Thymus (tissue), 11 donors: ENCODE results near the gene TNC. TPM values are rescaled to one million over a fixed set of nuclear protein-coding genes. Genes with fewer than 3 reads are reported as not detected.
A peak's percentile ranks its signal among the peaks of the same experiment; 100 is the strongest.

Experiments
- DNase-seq, 9 donors: peaks; one replicate each; pipeline ENCODE4 v3.0.0-alpha.2; 2013; ENCODE audit warnings: low spot score in 9 of 9, low read depth in 6 of 9, missing footprints in 1 of 9
- H3K27ac ChIP-seq, 2 donors: one replicate each; pipeline ENCODE4 v1.5.1; 2013; ENCODE audit warnings: control low read depth in 1 of 2, low read depth in 1 of 2, low read length in 1 of 2, mild to moderate bottlenecking in 1 of 2, moderate library complexity in 1 of 2
- H3K27me3 ChIP-seq, 2 donors: one replicate each; pipeline ENCODE4 v1.5.1; 2013; ENCODE audit warnings: low read length in 1 of 2; ENCODE audit not compliant: control insufficient read depth in 2 of 2, insufficient read depth in 1 of 2
- H3K36me3 ChIP-seq, 2 donors: one replicate each; pipeline ENCODE4 v1.5.1; 2013; ENCODE audit warnings: low read length in 1 of 2, mild to moderate bottlenecking in 1 of 2, moderate library complexity in 1 of 2; ENCODE audit not compliant: control insufficient read depth in 2 of 2, insufficient read depth in 2 of 2
- H3K4me1 ChIP-seq, 2 donors: one replicate each; pipeline ENCODE4 v1.5.1; 2013; ENCODE audit warnings: low read length in 2 of 2; ENCODE audit not compliant: control insufficient read depth in 2 of 2, insufficient read depth in 2 of 2
- H3K4me3 ChIP-seq, 2 donors: one replicate each; pipeline ENCODE4 v1.5.1; 2013; ENCODE audit warnings: low read length in 2 of 2, control low read depth in 1 of 2, mild to moderate bottlenecking in 1 of 2
- H3K9me3 ChIP-seq, 2 donors: one replicate each; pipeline ENCODE4 v1.5.1; 2013; ENCODE audit warnings: low read length in 1 of 2, mild to moderate bottlenecking in 1 of 2; ENCODE audit not compliant: control insufficient read depth in 2 of 2, insufficient read depth in 1 of 2
- WGBS: extraction: QIAGEN DNeasy Blood & Tissue Kit; methylation state at CpG from one replicate; pipeline ENCODE4 v1.1.7; 2013; 5-methylcytosine and 5-hydroxymethylcytosine counted together
- polyA plus RNA-seq: library from polyadenylated mRNA; stranded (reverse); fragments of 200-250 nt; gene quantifications from one replicate; pipeline ENCODE4 v1.2.3, GENCODE V29; 2013
- total RNA-seq: library from RNA; stranded (reverse); fragments of 120-200 nt; gene quantifications from one replicate; pipeline ENCODE4 v1.2.4, GENCODE V29; 2013
- donor health status: healthy.

TNC gene
- total and polyA plus RNA-seq, 2 donors: 11.0 to 31.5 TPM

- 86% methylated on average over 8 of the region's 8 CpGs for WGBS
- Histone ChIP-seq H3K27me3 (no peaks in the 10 kb centered on the region), H3K4me1 (no peaks in the 10 kb centered on the region), H3K27ac (peak overlapping the region in 1 of 2 donors; percentile 42), H3K9me3 (no peaks in the 10 kb centered on the region), H3K4me3 (no peak overlapping the region), H3K36me3 (no peaks in the 10 kb centered on the region)
- no peak for DNase-seq
These were observed 99.2 kb downstream of the TNC start for GRCh38 chr9:115018547-115019435.

- H3K27ac ChIP-seq: no peak overlapping the region
- no peaks in the 10 kb centered on the region for H3K27me3 ChIP-seq
- WGBS: 98% methylated on average over 5 of the region's 5 CpGs
- no peaks in the 10 kb centered on the region for H3K36me3 ChIP-seq
- H3K9me3 ChIP-seq: no peaks in the 10 kb centered on the region
- no peak overlapping the region for H3K4me3 ChIP-seq
- no peaks in the 10 kb centered on the region for H3K4me1 ChIP-seq
- DNase-seq: no peak
These were observed 101.6 kb downstream of the TNC start for GRCh38 chr9:115016344-115016743.

GRCh38 chr9:115015018-115015635 is 102.8 kb downstream of the TNC start:
- peak in 1 of 9 donors; percentile 9 for DNase-seq
- no peaks in the 10 kb centered on the region for H3K4me1 ChIP-seq
- H3K4me3 ChIP-seq: no peak overlapping the region
- WGBS: 95% methylated on average over 4 of the region's 4 CpGs
- H3K9me3 ChIP-seq: no peaks in the 10 kb centered on the region
- H3K27me3 ChIP-seq: no peaks in the 10 kb centered on the region
- H3K27ac ChIP-seq: no peak overlapping the region
- H3K36me3 ChIP-seq: no peaks in the 10 kb centered on the region

- Histone ChIP-seq H3K9me3 (no peaks in the 10 kb centered on the region), H3K4me3 (no peak overlapping the region), H3K27me3 (no peaks in the 10 kb centered on the region), H3K27ac (no peak overlapping the region), H3K36me3 (no peaks in the 10 kb centered on the region), H3K4me1 (no peaks in the 10 kb centered on the region)
- whole genome bisulfite sequencing: 87% methylated on average over 3 of the region's 3 CpGs
- DNase-seq: no peak
These were observed 103.5 kb downstream of the TNC start for GRCh38 chr9:115014438-115014837.

- Histone ChIP-seq H3K27ac (no peak overlapping the region), H3K36me3 (no peaks in the 10 kb centered on the region), H3K9me3 (no peaks in the 10 kb centered on the region), H3K4me3 (no peak overlapping the region), H3K27me3 (no peaks in the 10 kb centered on the region), H3K4me1 (no peaks in the 10 kb centered on the region)
- WGBS: 6% methylated on average over 3 of the region's 3 CpGs
- peak; percentile 43 to 82 (median 67) for DNase-seq
These were observed 104.0 kb downstream of the TNC start for GRCh38 chr9:115013998-115014397.

GRCh38 chr9:115012486-115012885 is 105.5 kb downstream of the TNC start:
- no peaks in the 10 kb centered on the region for H3K9me3 ChIP-seq
- H3K4me1 ChIP-seq: no peaks in the 10 kb centered on the region
- WGBS: 97% methylated on average over 3 of the region's 3 CpGs
- H3K27ac ChIP-seq: no peak overlapping the region
- no peaks in the 10 kb centered on the region for H3K36me3 ChIP-seq
- no peak for DNase-seq
- H3K27me3 ChIP-seq: no peaks in the 10 kb centered on the region
- no peak overlapping the region for H3K4me3 ChIP-seq

- Histone ChIP-seq H3K36me3 (no peaks in the 10 kb centered on the region), H3K9me3 (no peaks in the 10 kb centered on the region), H3K27ac (no peak overlapping the region), H3K27me3 (no peaks in the 10 kb centered on the region), H3K4me1 (no peaks in the 10 kb centered on the region), H3K4me3 (no peak overlapping the region)
- WGBS: 81% methylated on average over 3 of the region's 3 CpGs
- no peak for DNase-seq
These were observed 107.1 kb downstream of the TNC start for GRCh38 chr9:115010874-115011273.

- Histone ChIP-seq H3K27ac (no peak overlapping the region), H3K9me3 (no peaks in the 10 kb centered on the region), H3K36me3 (no peaks in the 10 kb centered on the region), H3K4me3 (no peak overlapping the region), H3K4me1 (no peaks in the 10 kb centered on the region), H3K27me3 (no peaks in the 10 kb centered on the region)
- DNase-seq: no peak
- 94% methylated on average over 7 of the region's 7 CpGs for WGBS
These were observed 109.3 kb downstream of the TNC start for GRCh38 chr9:115008536-115009270.

GRCh38 chr9:115006660-115007059 is 111.3 kb downstream of the TNC start:
- DNase-seq: no peak
- Histone ChIP-seq H3K27me3 (no peaks in the 10 kb centered on the region), H3K4me3 (no peak overlapping the region), H3K27ac (no peak overlapping the region), H3K4me1 (no peaks in the 10 kb centered on the region), H3K36me3 (no peaks in the 10 kb centered on the region), H3K9me3 (no peaks in the 10 kb centered on the region)
- WGBS: 97% methylated on average over 3 of the region's 3 CpGs
